ENCODE results near the gene CAVIN2.

GRCh38 chr2:191889931-191890330, 43.0 kb upstream of the CAVIN2 start:
- TF ChIP-seq CTCF (IDR thresholded peaks at IDR 0.05) (no peak), POLR2AphosphoS5 (IDR thresholded peaks at IDR 0.05) (no peak), POLR2A (IDR thresholded peaks at IDR 0.05) (no peak)
